Kidney epithelial cell (primary cell): ENCODE data around the gene SLC35B2. TPM values are rescaled to one million over a fixed set of nuclear protein-coding genes. Genes with fewer than 3 reads are reported as not detected.

ENCODE experiments used
- DNase-seq: peaks from one replicate; pipeline ENCODE4 v3.0.0-alpha.2; 2010; ENCODE audit warnings: low read depth
- H3K27me3 ChIP-seq: 2 replicates; pipeline ENCODE4 v1.6.0; 2011; ENCODE audit warnings: low read length; ENCODE audit not compliant: control insufficient read depth, insufficient read depth
- H3K36me3 ChIP-seq: 2 replicates; pipeline ENCODE4 v1.5.1; 2011; ENCODE audit warnings: low read length; ENCODE audit not compliant: control insufficient read depth, insufficient read depth
- H3K4me3 ChIP-seq: 2 replicates; pipeline ENCODE4 v1.5.1; 2011; ENCODE audit warnings: low read depth, mild to moderate bottlenecking, control low read depth, low read length
- total RNA-seq: library from RNA; depleted of rRNA; stranded (reverse); fragments of >200 nt; gene quantifications from 2 replicates; pipeline ENCODE4 v1.2.3, GENCODE V29; 2015
- TF ChIP-seq, protein P1 (sequence below): IDR thresholded peaks from 2 replicates; pipeline ENCODE4 v1.5.1; 2011; ENCODE audit warnings: mild to moderate bottlenecking, moderate library complexity, low read length, control low read depth, inconsistent platforms; ENCODE audit not compliant: insufficient read depth, poor library complexity, severe bottlenecking

SLC35B2 gene
- total RNA-seq, 1 donor from 2014 or later, result 67.3 TPM

DNA sequence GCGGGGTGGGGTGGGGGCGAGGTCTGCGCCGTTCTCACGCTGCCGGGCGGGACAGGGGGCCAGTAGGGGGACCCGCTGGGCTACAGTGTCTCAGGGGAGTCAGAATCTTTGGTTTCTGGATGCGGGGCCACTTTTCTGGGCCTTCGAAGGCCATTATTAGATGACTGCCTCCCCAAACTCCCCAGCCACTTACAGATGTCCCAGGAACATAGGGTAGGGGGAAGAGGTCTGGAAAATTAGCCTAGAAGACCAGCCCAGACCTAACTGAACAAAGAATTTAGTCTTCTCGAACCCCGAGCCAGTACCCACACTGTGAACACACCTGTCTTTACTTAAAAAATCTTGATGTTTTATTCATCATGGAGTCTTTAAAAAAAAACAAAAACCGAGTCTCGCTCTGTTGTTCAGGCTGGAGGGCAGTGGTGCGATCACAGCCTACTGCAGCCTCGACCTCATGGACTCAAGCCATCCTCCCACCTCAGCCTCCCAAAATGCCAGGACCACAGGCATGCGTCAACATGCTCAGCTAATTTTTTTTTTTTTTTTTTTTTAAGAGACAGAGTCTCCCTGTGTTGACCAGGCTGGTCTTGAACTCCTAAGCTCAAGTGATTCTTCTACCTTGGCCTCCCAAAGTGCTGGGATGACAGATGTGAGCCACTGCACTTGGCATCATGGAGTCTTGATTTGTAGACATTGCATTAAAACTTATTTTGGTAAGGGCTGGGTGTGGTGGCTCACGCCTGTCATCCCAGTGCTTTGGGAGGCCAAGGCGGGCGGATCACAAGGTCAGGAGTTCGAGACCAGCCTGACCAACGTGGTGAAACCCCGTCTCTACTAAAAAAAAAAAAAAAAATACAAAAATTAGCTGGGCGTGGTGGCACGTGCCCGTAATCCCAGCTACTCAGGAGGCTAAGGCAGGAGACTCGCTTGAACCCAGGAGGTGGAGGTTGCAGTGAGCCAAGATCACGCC, 37.2 kb downstream of the SLC35B2 start:
- H3K36me3 ChIP-seq, result no peaks in the 10 kb centered on the region
- DNase-seq, result no peak
- H3K4me3 ChIP-seq, result peak overlapping the region; percentile 44
- no peaks in the 10 kb centered on the region for H3K27me3 ChIP-seq
- TF ChIP-seq, protein P1, sequence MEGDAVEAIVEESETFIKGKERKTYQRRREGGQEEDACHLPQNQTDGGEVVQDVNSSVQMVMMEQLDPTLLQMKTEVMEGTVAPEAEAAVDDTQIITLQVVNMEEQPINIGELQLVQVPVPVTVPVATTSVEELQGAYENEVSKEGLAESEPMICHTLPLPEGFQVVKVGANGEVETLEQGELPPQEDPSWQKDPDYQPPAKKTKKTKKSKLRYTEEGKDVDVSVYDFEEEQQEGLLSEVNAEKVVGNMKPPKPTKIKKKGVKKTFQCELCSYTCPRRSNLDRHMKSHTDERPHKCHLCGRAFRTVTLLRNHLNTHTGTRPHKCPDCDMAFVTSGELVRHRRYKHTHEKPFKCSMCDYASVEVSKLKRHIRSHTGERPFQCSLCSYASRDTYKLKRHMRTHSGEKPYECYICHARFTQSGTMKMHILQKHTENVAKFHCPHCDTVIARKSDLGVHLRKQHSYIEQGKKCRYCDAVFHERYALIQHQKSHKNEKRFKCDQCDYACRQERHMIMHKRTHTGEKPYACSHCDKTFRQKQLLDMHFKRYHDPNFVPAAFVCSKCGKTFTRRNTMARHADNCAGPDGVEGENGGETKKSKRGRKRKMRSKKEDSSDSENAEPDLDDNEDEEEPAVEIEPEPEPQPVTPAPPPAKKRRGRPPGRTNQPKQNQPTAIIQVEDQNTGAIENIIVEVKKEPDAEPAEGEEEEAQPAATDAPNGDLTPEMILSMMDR, result no peak

DNA sequence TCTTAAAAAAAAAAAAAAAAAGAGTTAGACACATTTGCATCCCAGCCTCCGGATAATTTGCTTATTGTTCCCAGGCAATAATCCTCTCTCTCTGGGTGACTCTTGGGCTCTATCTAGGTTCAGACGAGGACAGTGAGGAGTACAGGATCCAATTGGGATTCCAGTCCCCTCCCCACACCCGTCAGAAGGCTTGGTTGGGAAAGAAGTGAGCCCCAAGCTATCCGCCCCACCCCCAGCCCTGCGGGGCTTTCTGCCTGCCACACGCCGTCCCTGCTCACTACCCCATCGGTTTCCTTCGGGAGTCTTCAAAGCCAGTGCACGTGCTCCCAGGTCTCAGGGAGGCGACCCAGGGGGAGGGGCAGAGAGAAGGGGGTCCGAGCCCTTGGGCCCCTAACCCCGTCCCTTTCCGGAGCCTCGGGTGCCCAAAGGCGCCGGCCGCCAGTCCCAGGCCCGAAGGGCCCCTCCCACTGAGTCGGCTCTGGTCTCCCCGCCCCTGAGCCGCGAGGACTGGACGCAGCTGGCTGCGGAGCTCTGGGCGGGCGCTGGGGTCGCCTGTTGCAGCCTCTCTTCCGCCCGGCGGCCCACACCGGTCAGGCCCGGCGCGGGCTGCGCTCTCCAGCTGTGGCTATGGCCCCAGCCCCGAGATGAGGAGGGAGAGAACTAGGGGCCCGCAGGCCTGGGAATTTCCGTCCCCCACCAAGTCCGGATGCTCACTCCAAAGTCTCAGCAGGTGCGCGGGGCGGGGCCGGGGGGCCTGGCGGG, 38.1 kb downstream of the SLC35B2 start:
- DNase-seq, result no peak
- Histone ChIP-seq H3K27me3 (no peaks in the 10 kb centered on the region), H3K4me3 (peak overlapping the region; percentile 44), H3K36me3 (no peaks in the 10 kb centered on the region)
- TF ChIP-seq, protein P1, result no peak

GRCh38 chr6:44217332-44218143, 39.8 kb downstream of the SLC35B2 start:
- TF ChIP-seq, protein P1, result no peak
- Histone ChIP-seq H3K36me3 (no peaks in the 10 kb centered on the region), H3K4me3 (no peak overlapping the region), H3K27me3 (no peaks in the 10 kb centered on the region)
- no peak for DNase-seq

- Histone ChIP-seq H3K4me3 (no peak within 1 kb of the TSS), H3K27me3 (no peaks in the 10 kb centered on the region), H3K36me3 (no peaks in the 10 kb centered on the region)
- DNase-seq, result no peak
- TF ChIP-seq, protein P1, result no peak
These were observed 40.5 kb downstream of the SLC35B2 start, which contains the start of gene MYMX for GRCh38 chr6:44216677-44217331. TSS of gene MYMX (plus strand) at chr6:44216926. CDS start at chr6:44217472, 546 bp downstream.

DNA sequence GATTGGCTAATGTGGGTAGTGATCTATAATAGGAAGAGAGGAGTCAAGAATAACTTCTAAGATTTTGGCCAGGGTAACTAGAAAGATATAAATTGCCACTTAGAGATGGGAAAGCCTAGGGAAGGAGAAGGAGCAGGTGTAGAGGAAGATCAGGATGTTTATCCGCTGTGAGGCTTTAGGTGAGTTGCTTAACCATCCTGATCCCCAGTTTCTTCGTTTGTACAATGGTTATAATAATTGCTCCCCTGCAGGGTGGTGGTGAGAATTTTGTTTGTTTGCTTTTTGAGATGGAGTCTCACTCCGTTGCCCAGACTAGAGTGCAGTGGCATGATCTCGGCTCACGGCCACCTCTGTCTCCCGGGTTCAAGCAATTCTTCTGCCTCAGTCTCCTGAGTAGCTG, 43.0 kb downstream of the SLC35B2 start:
- Histone ChIP-seq H3K27me3 (no peaks in the 10 kb centered on the region), H3K36me3 (no peaks in the 10 kb centered on the region), H3K4me3 (no peak overlapping the region)
- TF ChIP-seq, protein P1, result no peak
- DNase-seq, result no peak
